Neural progenitor cell (in vitro differentiated cells): ENCODE measurements around the gene NRG3.

Experiments
- EZH2 ChIP-seq: fragments of 200-600 bp; sonication (generic); IDR thresholded peaks from 2 replicates; pipeline ENCODE4 v1.6.1; 2017; ENCODE audit warnings: antibody characterized with exemption, mild to moderate bottlenecking, moderate library complexity
- EZH2phosphoT487 ChIP-seq: fragments of 200-600 bp; sonication (generic); IDR thresholded peaks from 2 replicates; pipeline ENCODE4 v1.6.1; 2017; ENCODE audit warnings: antibody characterized with exemption
- TF ChIP-seq, protein P1 (sequence below): fragments of 200-600 bp; sonication (generic); IDR thresholded peaks from 2 replicates; pipeline ENCODE4 v1.5.1; 2017; ENCODE audit warnings: antibody characterized with exemption, mild to moderate bottlenecking

DNA sequence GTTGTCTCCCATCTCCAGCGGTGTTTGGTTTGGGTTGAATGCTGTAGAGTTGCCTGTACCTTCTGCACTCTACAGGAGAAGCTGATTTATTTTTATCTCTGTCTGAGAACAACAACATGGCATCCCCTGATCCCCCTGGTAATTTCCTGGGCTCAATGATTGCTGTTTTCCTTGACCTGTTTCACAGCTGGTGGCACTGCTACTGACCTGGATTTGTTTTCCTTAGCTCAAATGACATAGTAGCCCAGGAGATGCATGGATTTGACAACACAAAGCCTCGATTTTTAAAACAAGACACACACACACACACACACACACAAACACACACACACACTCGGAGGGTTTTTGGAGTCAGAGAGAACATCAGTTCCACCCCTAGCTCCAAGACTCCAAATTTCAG, 301.6 kb downstream of the NRG3 start:
- TF ChIP-seq, protein P1, sequence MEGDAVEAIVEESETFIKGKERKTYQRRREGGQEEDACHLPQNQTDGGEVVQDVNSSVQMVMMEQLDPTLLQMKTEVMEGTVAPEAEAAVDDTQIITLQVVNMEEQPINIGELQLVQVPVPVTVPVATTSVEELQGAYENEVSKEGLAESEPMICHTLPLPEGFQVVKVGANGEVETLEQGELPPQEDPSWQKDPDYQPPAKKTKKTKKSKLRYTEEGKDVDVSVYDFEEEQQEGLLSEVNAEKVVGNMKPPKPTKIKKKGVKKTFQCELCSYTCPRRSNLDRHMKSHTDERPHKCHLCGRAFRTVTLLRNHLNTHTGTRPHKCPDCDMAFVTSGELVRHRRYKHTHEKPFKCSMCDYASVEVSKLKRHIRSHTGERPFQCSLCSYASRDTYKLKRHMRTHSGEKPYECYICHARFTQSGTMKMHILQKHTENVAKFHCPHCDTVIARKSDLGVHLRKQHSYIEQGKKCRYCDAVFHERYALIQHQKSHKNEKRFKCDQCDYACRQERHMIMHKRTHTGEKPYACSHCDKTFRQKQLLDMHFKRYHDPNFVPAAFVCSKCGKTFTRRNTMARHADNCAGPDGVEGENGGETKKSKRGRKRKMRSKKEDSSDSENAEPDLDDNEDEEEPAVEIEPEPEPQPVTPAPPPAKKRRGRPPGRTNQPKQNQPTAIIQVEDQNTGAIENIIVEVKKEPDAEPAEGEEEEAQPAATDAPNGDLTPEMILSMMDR, result no peak
- no peak for TF ChIP-seq EZH2phosphoT487
- no peak for TF ChIP-seq EZH2
